GM23338 (cell line): Measurements from ENCODE around the gene RAB42. TPM values are rescaled to one million over a fixed set of nuclear protein-coding genes. Genes with fewer than 3 reads are reported as not detected.

Experiments used
- ATAC-seq: fragments of 200-7000 bp; cut with Tn5 transposase; 3 replicates; pipeline ENCODE4 v1.9.1; 2020
- DNase-seq: peaks from one replicate; pipeline ENCODE4 v3.0.0-alpha.2; 2015; ENCODE audit warnings: low spot score
- H2AFZ ChIP-seq: fragments of 200-600 bp; sonication (generic); 2 replicates; pipeline ENCODE4 v1.8.0; 2016; ENCODE audit warnings: antibody characterized with exemption, mild to moderate bottlenecking, moderate library complexity
- H3F3A ChIP-seq: fragments of 200-600 bp; sonication (generic); replicated peaks from 2 replicates; pipeline ENCODE4 v1.8.0; 2017; ENCODE audit warnings: antibody characterized with exemption, mixed run types, low read depth
- H3K27ac ChIP-seq: fragments of 200-600 bp; sonication (generic); 2 replicates; pipeline ENCODE4 v1.6.1; 2016; ENCODE audit warnings: low read depth
- H3K27me3 ChIP-seq: fragments of 200-600 bp; sonication (generic); 2 replicates; pipeline ENCODE4 v1.8.0; 2016; ENCODE audit warnings: mild to moderate bottlenecking, mixed run types, moderate library complexity; ENCODE audit not compliant: insufficient read depth
- H3K36me3 ChIP-seq: fragments of 200-600 bp; sonication (generic); 2 replicates; pipeline ENCODE4 v1.8.0; 2016; ENCODE audit warnings: mild to moderate bottlenecking; ENCODE audit not compliant: insufficient read depth
- H3K4me1 ChIP-seq: fragments of 200-600 bp; sonication (generic); 2 replicates; pipeline ENCODE4 v1.8.0; 2016; ENCODE audit warnings: mild to moderate bottlenecking, moderate library complexity; ENCODE audit not compliant: insufficient read depth
- H3K4me2 ChIP-seq: fragments of 200-600 bp; sonication (generic); 2 replicates; pipeline ENCODE4 v1.7.1; 2017; ENCODE audit warnings: mixed run types
- H3K4me3 ChIP-seq: fragments of 200-600 bp; sonication (generic); 2 replicates; pipeline ENCODE4 v1.6.1; 2016; ENCODE audit warnings: mixed run types
- H3K79me2 ChIP-seq: fragments of 200-600 bp; sonication (generic); replicated peaks from 2 replicates; pipeline ENCODE4 v1.8.0; 2017; ENCODE audit warnings: mild to moderate bottlenecking; ENCODE audit not compliant: insufficient read depth
- H3K9me2 ChIP-seq: fragments of 200-600 bp; sonication (generic); 2 replicates; pipeline ENCODE4 v1.8.0; 2017; ENCODE audit not compliant: insufficient read depth
- H4K20me1 ChIP-seq: fragments of 200-600 bp; sonication (generic); replicated peaks from 2 replicates; pipeline ENCODE4 v1.8.0; 2017; ENCODE audit warnings: mild to moderate bottlenecking; ENCODE audit not compliant: insufficient read depth
- H3K27ac Mint-ChIP-seq: 2 replicates; pipeline ENCODE4 v1.8.0; 2020; ENCODE audit warnings: inconsistent platforms, mild to moderate bottlenecking, moderate library complexity, mixed read lengths
- H3K27me3 Mint-ChIP-seq: 3 replicates; pipeline ENCODE4 v1.8.0; 2022; ENCODE audit warnings: low read depth, mild to moderate bottlenecking, moderate library complexity, mixed read lengths, inconsistent platforms; ENCODE audit not compliant: insufficient read depth, poor library complexity
- H3K36me3 Mint-ChIP-seq: 3 replicates; pipeline ENCODE4 v1.8.0; 2021; ENCODE audit warnings: low read depth, mild to moderate bottlenecking, inconsistent platforms, moderate library complexity, mixed read lengths
- H3K4me1 Mint-ChIP-seq: 3 replicates; pipeline ENCODE4 v1.8.0; 2020; ENCODE audit warnings: mild to moderate bottlenecking, inconsistent platforms, mixed read lengths
- H3K4me3 Mint-ChIP-seq: 3 replicates; pipeline ENCODE4 v1.8.0; 2021; ENCODE audit warnings: moderate library complexity, mild to moderate bottlenecking, inconsistent platforms, mixed read lengths
- H3K9me3 Mint-ChIP-seq: 3 replicates; pipeline ENCODE4 v1.8.0; 2020; ENCODE audit warnings: moderate library complexity, mild to moderate bottlenecking, inconsistent platforms, mixed read lengths
- CREB1 ChIP-seq: fragments of 250-450 bp; sonication (Bioruptor Pico); IDR thresholded peaks from 2 replicates; pipeline ENCODE4 v1.5.0; 2020; ENCODE audit warnings: low read depth, mild to moderate bottlenecking, moderate library complexity
- ETS1 ChIP-seq: IDR thresholded peaks from 2 replicates; pipeline ENCODE4 v1.6.1; 2016; ENCODE audit warnings: antibody characterized with exemption
- POLR2AphosphoS5 ChIP-seq: IDR thresholded peaks from 2 replicates; pipeline ENCODE4 v1.6.1; 2016; ENCODE audit warnings: antibody characterized with exemption, low read depth
- STAT1 ChIP-seq: IDR thresholded peaks from one replicate; pipeline ENCODE4 v1.6.1; 2016; ENCODE audit warnings: antibody characterized with exemption; ENCODE audit not compliant: unreplicated experiment
- ZNF462 ChIP-seq: fragments of 250-450 bp; sonication (Bioruptor Pico); IDR thresholded peaks from 2 replicates; pipeline ENCODE4 v1.5.0; 2020; ENCODE audit warnings: mild to moderate bottlenecking, moderate library complexity
- polyA plus RNA-seq: library from polyadenylated mRNA; unstranded; fragments of >200 nt; fragmentation: Nextera tagmentation; extraction: Ambion mirVana; gene quantifications from 2 replicates; pipeline ENCODE4 v1.2.1, GENCODE V29; 2016
- total RNA-seq: library from RNA; depleted of rRNA; stranded (reverse); fragments of >200 nt; shearing (Covaris generic); gene quantifications from 2 replicates; pipeline ENCODE4 v1.2.3, GENCODE V29; 2014

The RAB42 gene
- total and polyA plus RNA-seq, 2 experiments from 2014 or later, result 13.0 to 17.7 TPM

- no peaks in the 10 kb centered on the region; the same call in 1 of the 2 replicates for H3F3A ChIP-seq
- H3K4me3 ChIP-seq, result no peak overlapping the region
- H3K36me3 Mint-ChIP-seq, result peaks cover 9% of the 10 kb centered on the region; the same call in 2 of the 3 replicates
- no peaks in the 10 kb centered on the region for H4K20me1 ChIP-seq
- H3K4me3 Mint-ChIP-seq, result no peak overlapping the region; the same call in 2 of the 3 replicates
- ATAC-seq, result no peak
- no peaks in the 10 kb centered on the region for H3K27me3 ChIP-seq
- TF ChIP-seq STAT1, result no peak
- H3K4me2 ChIP-seq, result no peak overlapping the region
- peaks cover 7% of the 10 kb centered on the region; the same call in 1 of the 3 replicates for H3K4me1 Mint-ChIP-seq
- H3K79me2 ChIP-seq, result peaks cover 9% of the 10 kb centered on the region
- DNase-seq, result no peak
- no peak overlapping the region for H3K27ac Mint-ChIP-seq
- peaks cover 6% of the 10 kb centered on the region for H3K27me3 Mint-ChIP-seq
- H3K4me1 ChIP-seq, result no peaks in the 10 kb centered on the region
- H3K36me3 ChIP-seq, result no peaks in the 10 kb centered on the region; the same call in 1 of the 2 replicates
- H3K27ac ChIP-seq, result no peak overlapping the region
- no peaks in the 10 kb centered on the region for H3K9me2 ChIP-seq
- H3K9me3 Mint-ChIP-seq, result no peaks in the 10 kb centered on the region; the same call in 2 of the 3 replicates
- H2AFZ ChIP-seq, result peak overlapping the region; percentile 86
These were observed 40.7 kb upstream of the RAB42 start for GRCh38 chr1:28551381-28551780.

- Mint-ChIP-seq H3K4me3 (peak within 1 kb of the TSS; percentile 97), H3K27ac (peak within 1 kb of the TSS; percentile 97), H3K4me1 (peaks cover 7% of the 10 kb centered on the region; the same call in 1 of the 3 replicates), H3K36me3 (peaks cover 21% of the 10 kb centered on the region; the same call in 2 of the 3 replicates), H3K27me3 (peaks cover 6% of the 10 kb centered on the region), H3K9me3 (no peaks in the 10 kb centered on the region; the same call in 2 of the 3 replicates)
- peak; percentile 92 for ATAC-seq
- H3K4me1 ChIP-seq, result no peaks in the 10 kb centered on the region
- peaks cover 4% of the 10 kb centered on the region; the same call in 1 of the 2 replicates for H3K36me3 ChIP-seq
- peak within 1 kb of the TSS; percentile 99 for H2AFZ ChIP-seq
- H3K79me2 ChIP-seq, result peaks cover 9% of the 10 kb centered on the region
- H4K20me1 ChIP-seq, result no peaks in the 10 kb centered on the region
- TF ChIP-seq POLR2AphosphoS5, result peak; percentile 97
- 0 out of 2 replicates have a peak, but pooled peaks have one; percentile 10 for TF ChIP-seq ETS1
- TF ChIP-seq CREB1 (CRISPR knock-in tag), result peak; percentile 63
- no peak for TF ChIP-seq ZNF462 (CRISPR knock-in tag)
- no peaks in the 10 kb centered on the region for H3K27me3 ChIP-seq
- DNase-seq, result peak; percentile 99
- peak within 1 kb of the TSS; percentile 91 for H3K4me3 ChIP-seq
- peak within 1 kb of the TSS; percentile 92 for H3K4me2 ChIP-seq
- peak within 1 kb of the TSS; percentile 71 for H3K27ac ChIP-seq
- H3K9me2 ChIP-seq, result no peaks in the 10 kb centered on the region
- H3F3A ChIP-seq, result no peaks in the 10 kb centered on the region; the same call in 1 of the 2 replicates
These were observed 39.1 kb upstream of the RAB42 start, which contains the start of gene TRNAU1AP for GRCh38 chr1:28552758-28553663. TSS of gene TRNAU1AP (plus strand) at chr1:28553085. CDS start at chr1:28553111, 26 bp downstream.
